Subcutaneous abdominal adipose tissue (tissue), 5 donors: ENCODE measurements around the gene NDUFS7.
"Not testable (repeated sequence)": the region's sequence is repeated elsewhere in the genome, so short reads cannot be mapped to it uniquely, and the experiment has no call there.

ENCODE experiments used
- H3K27ac ChIP-seq: one replicate; pipeline ENCODE4 v1.7.0; 2013; ENCODE audit warnings: low read depth, mild to moderate bottlenecking, inconsistent platforms, low read length, moderate library complexity
- H3K27me3 ChIP-seq, 5 donors: one replicate each; pipeline ENCODE4 v1.7.0; 2013; ENCODE audit warnings: low read length in 5 of 5, inconsistent platforms in 1 of 5; ENCODE audit not compliant: control insufficient read depth in 5 of 5, insufficient read depth in 4 of 5
- H3K36me3 ChIP-seq, 5 donors: one replicate each; pipeline ENCODE4 v1.7.0; 2013; ENCODE audit warnings: low read length in 5 of 5; ENCODE audit not compliant: control insufficient read depth in 5 of 5, insufficient read depth in 5 of 5
- H3K4me1 ChIP-seq, 5 donors: one replicate each; pipeline ENCODE4 v1.7.0; 2013; ENCODE audit warnings: low read length in 5 of 5, mild to moderate bottlenecking in 3 of 5, moderate library complexity in 1 of 5; ENCODE audit not compliant: control insufficient read depth in 5 of 5, insufficient read depth in 5 of 5
- H3K4me3 ChIP-seq, 5 donors: one replicate each; pipeline ENCODE4 v1.7.0; 2013; ENCODE audit warnings: low read length in 5 of 5, low read depth in 1 of 5
- H3K9ac ChIP-seq, 5 donors: one replicate each; pipeline ENCODE4 v1.7.0; 2013; ENCODE audit warnings: low read length in 5 of 5, mild to moderate bottlenecking in 4 of 5, moderate library complexity in 3 of 5
- H3K9me3 ChIP-seq, 5 donors: one replicate each; pipeline ENCODE4 v1.7.0; 2013; ENCODE audit warnings: low read length in 5 of 5; ENCODE audit not compliant: control insufficient read depth in 5 of 5
- donor health status: healthy.
- donor health status: healthy.
- donor health status: healthy.
- donor health status: healthy.
- donor health status: healthy.

The NDUFS7 gene

DNA sequence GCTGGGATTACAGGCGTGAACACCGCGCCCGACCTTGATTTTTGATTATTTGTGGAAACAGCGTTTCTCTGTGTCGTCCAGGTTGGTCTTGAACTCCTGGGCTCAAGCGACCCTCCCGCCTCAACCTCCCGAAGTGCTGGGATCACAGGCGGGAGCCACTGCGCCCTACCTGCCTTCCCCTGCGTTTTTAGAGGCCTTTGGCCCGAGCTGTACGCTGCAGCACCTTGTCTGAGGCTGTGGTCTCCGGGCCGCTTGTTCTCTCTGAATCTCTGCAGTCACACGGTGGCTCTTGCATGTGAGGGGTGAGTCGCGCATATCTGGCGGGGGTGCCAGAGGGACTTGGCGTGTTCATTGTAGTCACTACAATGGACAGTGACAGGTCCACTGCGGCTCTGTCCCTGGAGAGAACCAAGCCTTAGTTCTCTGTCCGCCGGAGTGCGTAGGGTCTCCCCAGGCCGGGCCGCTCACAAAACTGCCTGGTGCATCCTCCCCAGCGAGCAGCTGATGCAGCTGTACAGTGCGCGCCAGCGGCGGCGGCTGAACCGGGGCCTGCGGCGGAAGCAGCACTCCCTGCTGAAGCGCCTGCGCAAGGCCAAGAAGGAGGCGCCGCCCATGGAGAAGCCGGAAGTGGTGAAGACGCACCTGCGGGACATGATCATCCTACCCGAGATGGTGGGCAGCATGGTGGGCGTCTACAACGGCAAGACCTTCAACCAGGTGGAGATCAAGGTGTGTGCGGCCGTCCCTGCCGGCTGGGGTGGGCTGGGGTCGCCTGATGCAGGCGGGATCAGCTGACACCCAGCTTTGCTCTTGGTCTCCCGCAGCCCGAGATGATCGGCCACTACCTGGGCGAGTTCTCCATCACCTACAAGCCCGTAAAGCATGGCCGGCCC, 56.1 kb downstream of the NDUFS7 start:
- H3K27ac ChIP-seq, H3K9me3 ChIP-seq, H3K27me3 ChIP-seq: not testable (repeated sequence)
- H3K36me3 ChIP-seq, result peaks cover 0 to 43% (median 35%) of the 10 kb centered on the region in 5 donors
- peak overlapping the region; percentile 80 to 97 (median 93) for H3K4me3 ChIP-seq
- peak overlapping the region; percentile 77 to 96 (median 91) for H3K9ac ChIP-seq
- peaks cover 4 to 33% (median 23%) of the 10 kb centered on the region in 5 donors for H3K4me1 ChIP-seq

DNA sequence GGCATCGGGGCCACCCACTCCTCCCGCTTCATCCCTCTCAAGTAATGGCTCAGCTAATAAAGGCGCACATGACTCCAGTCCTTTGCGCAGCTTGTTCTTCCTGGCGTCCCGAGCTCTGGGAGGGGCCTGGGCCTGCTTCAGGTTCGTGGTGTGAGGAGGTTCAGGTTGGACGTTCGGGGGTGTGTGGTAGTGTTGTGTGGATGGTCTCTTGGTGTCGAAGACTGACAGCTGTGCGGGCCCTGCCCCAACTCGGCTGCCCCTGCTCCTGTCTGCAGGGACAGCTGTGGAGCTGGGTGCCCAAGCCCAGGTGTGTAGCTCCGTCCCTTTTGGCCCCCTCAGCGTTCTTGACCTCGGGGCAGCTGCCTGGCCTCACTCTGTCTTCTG, 56.7 kb downstream of the NDUFS7 start:
- Histone ChIP-seq H3K27me3 (peaks cover 0 to 2% (median 0%) of the 10 kb centered on the region in 5 donors), H3K9me3 (no peaks in the 10 kb centered on the region), H3K36me3 (peaks cover 0 to 40% (median 34%) of the 10 kb centered on the region in 5 donors), H3K4me1 (peaks cover 4 to 39% (median 28%) of the 10 kb centered on the region in 5 donors), H3K9ac (peak overlapping the region in 1 of 5 donors; percentile 56), H3K4me3 (no peak overlapping the region), H3K27ac (no peak overlapping the region)

DNA sequence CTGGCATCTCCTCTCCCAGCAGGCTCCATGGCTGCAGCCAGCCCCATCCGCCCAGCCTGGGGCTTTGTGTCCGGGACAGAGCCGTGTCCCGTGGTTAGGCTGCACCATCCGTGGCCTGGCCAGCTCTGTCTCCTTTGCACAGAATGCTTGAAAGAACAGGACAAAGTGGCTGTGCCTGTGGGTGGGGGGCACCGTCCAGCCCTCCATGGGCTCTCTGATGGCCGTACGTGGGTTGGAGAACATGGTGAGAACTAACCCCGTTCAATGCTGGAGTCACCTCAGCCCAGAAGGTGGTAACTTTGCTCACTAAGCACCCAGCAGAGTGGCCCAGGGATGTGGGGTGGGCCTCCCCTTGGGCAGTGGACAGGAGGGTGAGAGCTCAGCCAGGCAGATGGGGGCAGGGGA, 57.3 kb downstream of the NDUFS7 start:
- H3K4me3 ChIP-seq, result no peak overlapping the region
- H3K27me3 ChIP-seq, result peaks cover 0 to 5% (median 0%) of the 10 kb centered on the region in 5 donors
- H3K36me3 ChIP-seq, result peaks cover 0 to 36% (median 34%) of the 10 kb centered on the region in 5 donors
- H3K27ac ChIP-seq, result no peak overlapping the region
- H3K4me1 ChIP-seq, result peaks cover 4 to 42% (median 30%) of the 10 kb centered on the region in 5 donors
- H3K9me3 ChIP-seq, result no peaks in the 10 kb centered on the region
- H3K9ac ChIP-seq, result peak overlapping the region in 1 of 5 donors; percentile 56

DNA sequence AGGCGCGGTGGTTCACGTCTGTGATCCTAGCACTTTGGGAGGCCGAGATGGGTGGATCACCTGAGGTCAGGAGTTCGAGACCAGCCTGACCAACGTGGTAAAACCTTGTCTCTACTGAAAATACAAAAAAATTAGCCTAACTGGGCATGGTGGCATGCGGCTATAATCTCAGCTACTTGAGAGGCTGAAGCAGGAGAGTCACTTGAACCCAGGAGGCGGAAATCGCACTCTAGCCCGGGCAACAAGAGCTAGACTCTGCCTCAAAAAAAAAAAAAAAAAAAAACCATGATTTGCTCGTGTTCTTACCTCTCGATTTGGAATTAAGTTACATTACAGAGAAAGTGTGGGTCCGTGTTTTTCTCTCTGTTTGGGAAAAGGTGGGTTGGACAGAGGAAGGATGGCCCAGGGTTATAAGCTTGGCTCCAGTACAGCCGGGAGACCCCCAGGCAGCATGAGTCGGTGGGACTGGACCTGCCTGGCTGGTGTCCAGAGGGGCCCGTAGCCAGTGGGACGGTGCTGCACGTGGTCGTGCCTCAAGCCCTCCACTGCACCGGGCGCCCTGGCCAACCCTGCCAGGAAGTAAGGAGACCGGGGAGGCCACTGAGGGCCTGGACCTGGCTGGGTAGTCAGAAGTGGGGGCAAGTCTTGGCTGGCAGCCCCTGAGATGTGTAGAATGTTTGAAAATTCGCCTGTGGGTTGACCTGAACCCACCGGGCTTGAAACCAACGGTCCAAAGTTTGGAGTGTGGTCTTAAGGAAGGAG, 58.2 kb downstream of the NDUFS7 start:
- Histone ChIP-seq H3K9me3 (no peaks in the 10 kb centered on the region), H3K4me1 (peaks cover 4 to 50% (median 34%) of the 10 kb centered on the region in 5 donors), H3K9ac (no peak overlapping the region), H3K36me3 (peaks cover 0 to 36% (median 34%) of the 10 kb centered on the region in 5 donors), H3K27ac (no peak overlapping the region), H3K4me3 (no peak overlapping the region), H3K27me3 (peaks cover under 1 to 12% (median 6%) of the 10 kb centered on the region in 5 donors)
